HCT116 (cell line): ENCODE data around the gene CD164. TPM values are rescaled to one million over a fixed set of nuclear protein-coding genes. Genes with fewer than 3 reads are reported as not detected.

ENCODE experiments used
- ATAC-seq: fragments of 200-7000 bp; cut with Tn5 transposase; 2 replicates; pipeline ENCODE4 v1.9.1; 2020; ENCODE audit warnings: mild to moderate bottlenecking, moderate library complexity
- BruUV-seq: library from RNA; stranded (reverse); fragments of 400-500 nt; replicated peaks from 2 replicates; lab custom pipeline; 2021; lab: Mats Ljungman, UMichigan
- CTCF ChIA-PET: fragments of 300-600 bp; sonication (Branson Sonifier 250); formaldehyde crosslinking; loops from one replicate; lab custom pipeline; 2021; ENCODE audit warnings: antibody characterized with exemption; lab: Charles Lee
- POLR2A ChIA-PET: fragments of 300-600, 350-600 bp; sonication (Branson Sonifier 250); formaldehyde crosslinking; loops from one replicate; lab custom pipeline; 2021; ENCODE audit warnings: antibody characterized with exemption; lab: Charles Lee
- RAD21 ChIA-PET, 2 experiments: fragments of 300-600 bp; sonication (Branson Sonifier 250); formaldehyde crosslinking; loops; one replicate each; lab custom pipeline; 2023; ENCODE audit warnings: low total read pairs in 2 of 2; ENCODE audit not compliant: uncharacterized antibody in 2 of 2, unreplicated experiment in 2 of 2, low non-redundant PET in 1 of 2; lab: Charles Lee
- DNase-seq: peaks from one replicate; pipeline ENCODE4 v3.0.0-alpha.2; 2010; ENCODE audit warnings: low read depth, low spot score
- H2AFZ ChIP-seq: fragments of 200-600 bp; shearing (Covaris generic), sonication (generic); 2 replicates; pipeline ENCODE4 v1.6.1; 2017; ENCODE audit warnings: low read depth, mixed run types, mixed read lengths, antibody characterized with exemption, low read length; ENCODE audit not compliant: poor library complexity, severe bottlenecking
- H3K27ac ChIP-seq: 2 replicates; pipeline ENCODE4 v1.5.1; 2012; ENCODE audit warnings: low read depth, low read length
- H3K27me3 ChIP-seq: fragments of 200-600 bp; sonication (generic); 2 replicates; pipeline ENCODE4 v1.6.1; 2016; ENCODE audit warnings: mixed run types, low read length, mixed read lengths; ENCODE audit not compliant: insufficient read depth
- H3K36me3 ChIP-seq, 2 experiments: fragments of 200-500 bp in 1 of 2; fragments of 200-600 bp in 1 of 2; sonication (Bioruptor generic) in 1 of 2; sonication (generic) in 1 of 2; 2 replicates each; pipeline versions ENCODE4 v1.5.1 to v1.6.1; 2014 to 2016; ENCODE audit warnings: low read length in 2 of 2, inconsistent platforms in 1 of 2, mixed read lengths in 1 of 2, mixed run types in 1 of 2; ENCODE audit not compliant: insufficient read depth in 2 of 2, control insufficient read depth in 1 of 2
- H3K4me1 ChIP-seq, 2 experiments: fragments of 200-600 bp in 1 of 2; sonication (generic) in 1 of 2; 2 replicates each; pipeline versions ENCODE4 v1.5.1 to v1.6.1; 2012 to 2017; ENCODE audit warnings: low read length in 2 of 2, inconsistent platforms in 1 of 2, mild to moderate bottlenecking in 1 of 2, mixed read lengths in 1 of 2, mixed run types in 1 of 2, moderate library complexity in 1 of 2; ENCODE audit not compliant: insufficient read depth in 2 of 2, control insufficient read depth in 1 of 2
- H3K4me2 ChIP-seq: fragments of 200-600 bp; sonication (generic); 2 replicates; pipeline ENCODE4 v1.6.1; 2017; ENCODE audit warnings: mixed run types, low read length, mixed read lengths
- H3K4me3 ChIP-seq, 2 experiments: fragments of 200-600 bp in 1 of 2; sonication (generic) in 1 of 2; replicated peaks in 1 of 2; 2 replicates each; pipeline ENCODE4 v1.5.1; 2011 to 2016; ENCODE audit warnings: low read length in 2 of 2, control low read depth in 1 of 2, low read depth in 1 of 2, mild to moderate bottlenecking in 1 of 2, mixed read lengths in 1 of 2, mixed run types in 1 of 2
- H3K79me2 ChIP-seq: fragments of 200-600 bp; sonication (generic); 2 replicates; pipeline ENCODE4 v1.6.1; 2017; ENCODE audit warnings: mild to moderate bottlenecking, mixed run types, low read length, moderate library complexity, mixed read lengths; ENCODE audit not compliant: insufficient read depth
- H3K9ac ChIP-seq: fragments of 200-600 bp; sonication (generic); 2 replicates; pipeline ENCODE4 v1.6.1; 2016; ENCODE audit warnings: low read length, mixed read lengths
- H3K9me2 ChIP-seq: fragments of 200-600 bp; sonication (generic), shearing (Covaris generic); 2 replicates; pipeline ENCODE4 v1.6.1; 2017; ENCODE audit warnings: mixed run types, mild to moderate bottlenecking, moderate library complexity; ENCODE audit not compliant: insufficient read depth
- H3K9me3 ChIP-seq, 2 experiments: fragments of 200-500 bp in 1 of 2; fragments of 200-600 bp in 1 of 2; sonication (Bioruptor generic) in 1 of 2; sonication (generic) in 1 of 2; 2 replicates each; pipeline ENCODE4 v1.6.1; 2014 to 2017; ENCODE audit warnings: low read length in 2 of 2, mixed read lengths in 2 of 2, inconsistent platforms in 1 of 2, low read depth in 1 of 2, mild to moderate bottlenecking in 1 of 2, mixed run types in 1 of 2, moderate library complexity in 1 of 2; ENCODE audit not compliant: control insufficient read depth in 1 of 2, insufficient read depth in 1 of 2
- H4K20me1 ChIP-seq: fragments of 200-600 bp; sonication (generic), shearing (Covaris generic); 2 replicates; pipeline ENCODE4 v1.6.1; 2017; ENCODE audit warnings: mixed run types, mild to moderate bottlenecking, moderate library complexity; ENCODE audit not compliant: insufficient read depth
- ATF3 ChIP-seq: IDR thresholded peaks from 2 replicates; pipeline ENCODE4 v1.6.1; 2012
- CEBPB ChIP-seq: IDR thresholded peaks from 2 replicates; pipeline ENCODE4 v1.6.1; 2012; ENCODE audit warnings: low read depth
- EGR1 ChIP-seq: IDR thresholded peaks from 2 replicates; pipeline ENCODE4 v1.6.1; 2012; ENCODE audit warnings: low read depth
- MAX ChIP-seq: IDR thresholded peaks from 2 replicates; pipeline ENCODE4 v1.6.1; 2012
- POLR2A ChIP-seq: IDR thresholded peaks from 2 replicates; pipeline ENCODE4 v1.7.0; 2011; ENCODE audit warnings: borderline replicate concordance; ENCODE audit not compliant: insufficient read depth, insufficient read length; ENCODE audit errors: extremely low read depth
- RAD21 ChIP-seq: IDR thresholded peaks from 2 replicates; pipeline ENCODE4 v1.6.1; 2012; ENCODE audit warnings: low read depth, mild to moderate bottlenecking
- SIN3A ChIP-seq: IDR thresholded peaks from 2 replicates; pipeline ENCODE4 v1.6.1; 2012; ENCODE audit warnings: low read depth
- SP1 ChIP-seq: IDR thresholded peaks from 2 replicates; pipeline ENCODE4 v1.6.1; 2012; ENCODE audit warnings: low read depth
- YY1 ChIP-seq: IDR thresholded peaks from 2 replicates; pipeline ENCODE4 v1.6.1; 2011; ENCODE audit warnings: low read length, low read depth, moderate library complexity, mild to moderate bottlenecking; ENCODE audit not compliant: insufficient replicate concordance; ENCODE audit errors: extremely low read depth
- ZBTB33 ChIP-seq: IDR thresholded peaks from 2 replicates; pipeline ENCODE4 v1.6.1; 2011; ENCODE audit warnings: mild to moderate bottlenecking, low read length, moderate library complexity; ENCODE audit not compliant: insufficient replicate concordance; ENCODE audit errors: extremely low read depth
- ZNF274 ChIP-seq: fragments of 200-500 bp; sonication (Bioruptor generic); IDR thresholded peaks from 2 replicates; pipeline ENCODE4 v1.6.1; 2014; ENCODE audit warnings: mild to moderate bottlenecking, low read depth, low read length, inconsistent platforms
- intact Hi-C: fragments of 100-400 bp; cut with micrococcal nuclease; formaldehyde crosslinking; loops from 2 replicates; pipeline ENCODE4 v1.10.0; 2022
- total RNA-seq: library from RNA; stranded (reverse); gene quantifications from one replicate; pipeline ENCODE4 v1.2.1, GENCODE V29; 2021; ENCODE audit not compliant: unreplicated experiment

Gene CD164
- total RNA-seq, 1 experiment from 2014 or later, result 171 TPM

GRCh38 chr6:109383438-109383940 is 1.2 kb upstream of the CD164 start:
- TF ChIP-seq SP1 (no peak), MAX (no peak), CEBPB (no peak), YY1 (no peak), EGR1 (no peak), ZNF274 (no peak), ZBTB33 (no peak), POLR2A (no peak), ATF3 (no peak), RAD21 (no peak), SIN3A (no peak)
- TF ChIP-seq, all 23 proteins: peak for 0
- RAD21 ChIA-PET, result interaction anchor here (0.9 to 2.1 kb wide), 3 partner anchors 195 to 200 kb away, joined by 3 to 16 read pairs (median 5); no protein-coding TSS in a partner anchor
- Histone ChIP-seq H4K20me1 (0 out of 2 replicates have a peak, but pooled peaks cover 17% of the 10 kb centered on the region), H3K36me3 (peaks cover 0 to 3% of the 10 kb centered on the region in 2 experiments; a peak in 2 of 4 replicates), H3K79me2 (peaks cover 37% of the 10 kb centered on the region), H3K9me3 (no peaks in the 10 kb centered on the region), H3K4me3 (peak overlapping the region; percentile 75 to 80), H3K27me3 (no peaks in the 10 kb centered on the region), H3K9ac (peak overlapping the region; percentile 94), H3K4me2 (peak overlapping the region; percentile 94), H3K27ac (peak overlapping the region; percentile 92), H3K9me2 (no peaks in the 10 kb centered on the region), H2AFZ (no peak overlapping the region), H3K4me1 (peaks cover 4 to 27% of the 10 kb centered on the region in 2 experiments; a peak in 3 of 4 replicates)
- no TSS peak for BruUV-seq
- intact Hi-C loops, result loop anchor here (1.0 to 5.0 kb wide), 3 partner anchors 195 to 821 kb away; partner anchors contain the start of genes CEP57L1, FOXO3 and SESN1
- POLR2A ChIA-PET, result interaction anchor here (0.6 to 1.8 kb wide), 5 partner anchors 9 to 673 kb away, joined by 3 to 14 read pairs (median 4); partner anchors contain the start of gene SESN1
- CTCF ChIA-PET, result interaction anchor here (0.8 to 4.9 kb wide), 9 partner anchors 8 to 842 kb away, joined by 3 to 56 read pairs (median 4); partner anchors contain the start of gene SESN1
- no peak for ATAC-seq
- no peak for DNase-seq
